Effector memory CD8-positive, alpha-beta T cell (primary cell): ENCODE data around the gene PLAAT2.
"Not testable (repeated sequence)": the region's sequence is repeated elsewhere in the genome, so short reads cannot be mapped to it uniquely, and the experiment has no call there.

Source experiments
- ATAC-seq: fragments of 150-1000 bp; cut with Tn5 transposase; replicated peaks from 2 replicates; pipeline ENCODE4 v1.10.0; 2021; ENCODE audit warnings: mild to moderate bottlenecking, moderate library complexity
- DNase-seq, 3 experiments: peaks; one replicate each; pipeline ENCODE4 v3.0.0; 2021
- H3K27ac Mint-ChIP-seq, 2 donors: one replicate each; pipeline ENCODE4 v1.8.0; 2022; ENCODE audit warnings: mild to moderate bottlenecking in 2 of 2, mixed read lengths in 2 of 2, moderate library complexity in 2 of 2
- H3K27me3 Mint-ChIP-seq, 2 donors: one replicate each; pipeline ENCODE4 v1.8.0; 2022; ENCODE audit warnings: mixed read lengths in 2 of 2
- H3K36me3 Mint-ChIP-seq: one replicate; pipeline ENCODE4 v1.8.0; 2022; ENCODE audit warnings: mild to moderate bottlenecking, moderate library complexity, mixed read lengths; ENCODE audit not compliant: insufficient read depth
- H3K4me1 Mint-ChIP-seq, 2 donors: one replicate each; pipeline ENCODE4 v1.8.0; 2022; ENCODE audit warnings: low read depth in 2 of 2, mixed read lengths in 2 of 2
- H3K4me3 Mint-ChIP-seq, 2 donors: one replicate each; pipeline ENCODE4 v1.8.0; 2022; ENCODE audit warnings: mild to moderate bottlenecking in 2 of 2, mixed read lengths in 2 of 2, moderate library complexity in 2 of 2
- H3K9me3 Mint-ChIP-seq, 2 donors: one replicate each; pipeline ENCODE4 v1.8.0; 2022; ENCODE audit warnings: mixed read lengths in 2 of 2
- total RNA-seq, 9 experiments: gene quantifications; one replicate each; lab custom pipeline; 2026; lab: John Stamatoyannopoulos, UW

Gene PLAAT2
- 0 to 3.4 (median 0) reads per million in 9 experiments for total RNA-seq

- Mint-ChIP-seq H3K4me3 (no peak within 1 kb of the TSS), H3K27me3 (no peaks in the 10 kb centered on the region), H3K9me3 (no peaks in the 10 kb centered on the region), H3K4me1 (peaks cover 42 to 45% of the 10 kb centered on the region in 2 donors), H3K27ac (peak within 1 kb of the TSS; percentile 84 to 100), H3K36me3 (peaks cover 5% of the 10 kb centered on the region)
- ATAC-seq (no peak), DNase-seq (no peak)
These were observed at the start of gene PLAAT2 for GRCh38 chr11:63563201-63564055. Gene PLAAT2 (minus strand): TSS chr11:63563379. CDS start chr11:63563324, 55 bp downstream.

- no peak for DNase-seq
- Mint-ChIP-seq H3K27ac (peak overlapping the region; percentile 96 to 97), H3K27me3 (no peaks in the 10 kb centered on the region), H3K9me3 (no peaks in the 10 kb centered on the region), H3K36me3 (peaks cover 16% of the 10 kb centered on the region), H3K4me3 (no peak overlapping the region), H3K4me1 (peaks cover 25 to 34% of the 10 kb centered on the region in 2 donors)
- ATAC-seq: no peak
These were observed 49.0 kb upstream of the PLAAT2 start for GRCh38 chr11:63612181-63612580.

DNA sequence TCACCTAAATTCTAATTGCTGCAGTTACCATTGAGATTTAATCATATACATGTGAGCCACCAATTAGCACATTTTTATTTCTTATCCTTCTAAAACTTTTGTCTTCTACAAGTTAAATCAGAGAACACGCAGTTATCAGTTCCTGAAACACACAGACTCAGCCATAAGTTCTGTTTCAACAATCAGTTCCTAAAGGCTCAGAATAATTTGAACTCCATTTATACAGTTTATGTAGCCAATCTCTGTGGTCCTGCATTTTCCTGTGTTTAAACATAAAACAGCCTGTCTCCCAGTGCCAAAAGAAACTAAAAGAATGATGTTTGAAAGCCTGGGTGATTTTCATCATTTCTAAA, 48.2 kb upstream of the PLAAT2 start:
- no peaks in the 10 kb centered on the region for H3K27me3 Mint-ChIP-seq
- peaks cover 27 to 34% of the 10 kb centered on the region in 2 donors for H3K4me1 Mint-ChIP-seq
- H3K27ac Mint-ChIP-seq: peak overlapping the region in 1 of 2 donors; percentile 96
- ATAC-seq (no peak), DNase-seq (no peak)
- peaks cover 23% of the 10 kb centered on the region for H3K36me3 Mint-ChIP-seq
- no peak overlapping the region for H3K4me3 Mint-ChIP-seq
- H3K9me3 Mint-ChIP-seq: no peaks in the 10 kb centered on the region

DNA sequence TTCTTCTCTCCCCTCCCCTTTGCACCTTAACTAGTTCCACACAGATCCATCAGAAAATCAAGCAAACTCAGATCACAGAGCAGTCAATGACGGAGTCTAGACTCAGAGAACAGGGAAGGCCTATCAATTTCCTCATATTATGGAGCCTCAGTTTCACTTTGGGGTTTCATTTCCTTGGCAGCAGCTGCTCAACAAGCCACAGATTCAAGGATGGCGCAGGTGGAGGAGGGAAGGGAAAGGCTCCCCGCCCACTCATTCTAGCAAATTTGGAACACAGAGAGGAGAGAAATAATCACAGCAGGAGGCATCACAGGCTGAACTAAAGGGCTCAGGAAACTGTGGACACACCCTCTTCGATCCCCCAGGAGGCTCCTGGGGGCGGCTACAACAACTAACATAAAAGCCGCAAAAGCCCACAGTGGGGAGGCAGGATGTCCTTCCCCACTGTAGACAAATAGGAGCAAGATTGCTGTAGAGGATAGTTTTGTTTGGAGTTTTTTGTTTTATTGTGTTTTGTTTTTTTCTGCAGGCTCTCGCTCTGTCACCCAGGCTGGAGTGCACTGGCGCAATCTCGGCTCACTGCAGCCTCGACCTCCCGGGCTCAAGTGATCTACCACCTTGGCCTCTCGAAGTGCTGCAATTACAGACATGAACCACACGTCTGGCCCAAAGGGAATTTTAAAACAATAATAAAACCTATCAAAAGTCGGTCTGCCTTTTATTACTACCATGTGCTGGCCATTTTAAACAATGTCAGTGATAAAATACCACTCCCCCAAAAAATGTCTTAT, 47.6 kb upstream of the PLAAT2 start:
- DNase-seq: no peak

GRCh38 chr11:63609971-63610580, 46.9 kb upstream of the PLAAT2 start:
- Mint-ChIP-seq H3K4me1 (peaks cover 27 to 34% of the 10 kb centered on the region in 2 donors), H3K27me3 (no peaks in the 10 kb centered on the region), H3K9me3 (no peaks in the 10 kb centered on the region), H3K36me3 (peaks cover 29% of the 10 kb centered on the region), H3K27ac (peak overlapping the region; percentile 63 to 83), H3K4me3 (no peak overlapping the region)
- ATAC-seq: no peak
- no peak for DNase-seq

More for the DNA sequence above, 47.6 kb upstream of the PLAAT2 start:
- no peak for ATAC-seq
- Mint-ChIP-seq H3K4me3 (no peak overlapping the region), H3K4me1 (peaks cover 27 to 34% of the 10 kb centered on the region in 2 donors), H3K27ac (peak overlapping the region; percentile 6 to 96), H3K9me3 (no peaks in the 10 kb centered on the region), H3K27me3 (no peaks in the 10 kb centered on the region), H3K36me3 (peaks cover 25% of the 10 kb centered on the region)

- no peak for ATAC-seq
- peak overlapping the region; percentile 63 to 83 for H3K27ac Mint-ChIP-seq
These were observed 46.4 kb upstream of the PLAAT2 start for GRCh38 chr11:63609536-63609935.

DNA sequence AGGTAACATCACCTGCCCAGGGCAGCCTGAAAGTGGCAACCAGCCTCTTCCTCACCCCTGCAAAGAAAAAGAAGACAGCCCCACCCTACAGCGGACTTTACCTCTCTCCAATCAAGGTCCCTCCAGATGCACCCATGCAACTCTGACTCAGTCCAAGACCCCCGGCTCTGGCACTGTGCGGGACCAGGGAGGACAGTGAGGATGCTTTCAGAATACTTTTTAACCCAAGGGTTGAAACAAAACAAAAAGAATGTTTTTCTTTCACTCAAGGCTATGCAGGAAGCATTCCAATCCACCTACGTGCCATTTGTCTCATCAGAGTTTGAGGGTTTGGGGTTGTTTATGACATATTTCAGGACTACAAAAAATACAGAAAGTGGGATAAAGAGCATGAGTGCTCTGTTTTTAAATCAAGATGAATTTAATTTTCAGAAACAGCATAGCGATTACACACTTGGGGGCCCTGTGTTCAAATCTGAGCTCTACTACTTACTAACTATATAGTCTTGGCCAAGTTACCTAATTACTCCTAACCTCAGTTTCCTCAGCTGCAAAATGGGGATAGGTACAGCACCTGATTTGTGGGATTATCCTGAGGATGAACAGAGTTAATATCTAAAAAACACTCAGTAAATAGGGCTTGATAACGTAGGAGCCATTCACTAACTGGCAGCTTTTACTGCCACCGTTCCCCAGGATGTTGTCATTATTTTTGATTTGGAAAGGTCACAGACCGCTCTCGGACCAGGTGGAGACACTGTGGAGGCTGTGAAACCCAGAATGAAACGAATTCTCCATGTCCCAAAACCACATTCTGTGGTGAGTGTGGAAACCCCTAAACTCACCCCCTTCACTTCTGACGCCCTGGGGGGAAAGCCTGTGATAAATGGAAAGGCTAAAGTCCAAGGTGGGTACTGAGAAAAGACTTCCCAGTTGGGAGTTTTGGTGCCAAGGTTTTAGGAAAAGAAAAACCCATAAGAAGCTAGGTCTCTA, 45.5 kb upstream of the PLAAT2 start:
- H3K27me3 Mint-ChIP-seq: no peaks in the 10 kb centered on the region
- H3K4me1 Mint-ChIP-seq: peaks cover 19 to 34% of the 10 kb centered on the region in 2 donors
- peak overlapping the region; percentile 63 to 83 for H3K27ac Mint-ChIP-seq
- H3K4me3 Mint-ChIP-seq: no peak overlapping the region
- ATAC-seq: no peak
- no peak for DNase-seq
- H3K9me3 Mint-ChIP-seq: no peaks in the 10 kb centered on the region
- peaks cover 21% of the 10 kb centered on the region for H3K36me3 Mint-ChIP-seq

More at GRCh38 chr11:63609536-63609935, 46.4 kb upstream of the PLAAT2 start:
- H3K4me1 Mint-ChIP-seq: peaks cover 25 to 34% of the 10 kb centered on the region in 2 donors
- DNase-seq: no peak
- H3K4me3 Mint-ChIP-seq: no peak overlapping the region
- no peaks in the 10 kb centered on the region for H3K9me3 Mint-ChIP-seq
- H3K36me3 Mint-ChIP-seq: peaks cover 28% of the 10 kb centered on the region
- H3K27me3 Mint-ChIP-seq: no peaks in the 10 kb centered on the region

- no peak for ATAC-seq
- H3K27me3 Mint-ChIP-seq: no peaks in the 10 kb centered on the region
- H3K4me1 Mint-ChIP-seq: peaks cover 8 to 17% of the 10 kb centered on the region in 2 donors
- no peaks in the 10 kb centered on the region for H3K9me3 Mint-ChIP-seq
- H3K36me3 Mint-ChIP-seq: peaks cover 13% of the 10 kb centered on the region
- peak overlapping the region in 1 of 2 donors; percentile 71 for H3K27ac Mint-ChIP-seq
- DNase-seq: no peak
- no peak overlapping the region for H3K4me3 Mint-ChIP-seq
These were observed 40.0 kb upstream of the PLAAT2 start for GRCh38 chr11:63603180-63603518.

GRCh38 chr11:63602290-63603179, 39.4 kb upstream of the PLAAT2 start:
- peak overlapping the region; percentile 16 to 71 for H3K27ac Mint-ChIP-seq
- ATAC-seq, H3K27me3 Mint-ChIP-seq: not testable (repeated sequence)

DNA sequence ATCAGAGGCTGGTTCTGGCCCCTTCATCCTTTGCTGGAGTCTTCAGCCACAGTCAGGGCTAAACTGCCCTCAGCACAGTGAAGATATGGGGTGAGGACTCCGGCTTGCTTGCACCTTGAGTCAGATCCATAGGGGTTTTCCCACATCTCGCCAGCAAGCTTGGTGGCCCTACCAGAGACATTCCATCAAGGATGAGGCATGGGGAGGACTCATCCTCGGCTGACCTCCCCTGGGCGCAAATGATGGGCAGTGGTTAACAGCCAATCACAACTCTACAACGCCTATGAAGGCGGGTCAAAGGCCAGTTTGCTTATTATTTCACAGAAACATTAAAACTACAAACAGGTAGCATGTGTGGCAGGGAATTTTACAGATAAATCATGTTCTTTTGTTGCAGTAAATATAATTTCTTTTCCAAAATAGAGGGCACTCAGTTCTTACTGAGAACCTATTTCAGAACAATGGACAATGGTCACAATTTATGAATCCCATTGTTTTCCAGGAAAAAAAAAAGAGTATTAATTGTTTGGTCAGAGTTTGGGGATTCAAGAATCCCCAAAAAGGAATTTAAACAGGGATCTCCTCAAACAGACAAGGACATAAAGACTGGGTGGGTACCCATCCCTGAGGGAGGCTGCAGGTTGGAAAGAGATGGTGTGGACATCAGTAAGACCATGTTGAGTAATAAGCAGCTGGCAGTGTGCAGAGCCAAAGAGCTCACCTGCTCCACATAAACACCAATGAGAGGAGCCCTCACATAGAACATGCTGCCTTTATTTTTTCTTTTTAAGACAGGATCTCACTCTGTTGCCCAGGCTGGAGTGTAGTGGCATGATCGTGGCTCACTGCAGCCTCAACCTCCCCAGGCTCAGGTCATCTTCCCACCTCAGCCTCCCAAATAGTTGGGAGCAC, 36.3 kb upstream of the PLAAT2 start:
- H3K36me3 Mint-ChIP-seq: peaks cover 21% of the 10 kb centered on the region
- H3K9me3 Mint-ChIP-seq: no peaks in the 10 kb centered on the region
- ATAC-seq: no peak
- H3K27ac Mint-ChIP-seq: peak overlapping the region; percentile 32 to 33
- H3K4me1 Mint-ChIP-seq: peaks cover 4 to 14% of the 10 kb centered on the region in 2 donors
- no peak overlapping the region for H3K4me3 Mint-ChIP-seq
- H3K27me3 Mint-ChIP-seq: no peaks in the 10 kb centered on the region
- DNase-seq: no peak

More at GRCh38 chr11:63602290-63603179, 39.4 kb upstream of the PLAAT2 start:
- DNase-seq, H3K9me3 Mint-ChIP-seq, H3K4me3 Mint-ChIP-seq: not testable (repeated sequence)
- Mint-ChIP-seq H3K4me1 (peaks cover 8 to 16% of the 10 kb centered on the region in 2 donors), H3K36me3 (peaks cover 13% of the 10 kb centered on the region)

GRCh38 chr11:63598556-63598955, 35.4 kb upstream of the PLAAT2 start:
- peak overlapping the region in 1 of 2 donors; percentile 33 for H3K27ac Mint-ChIP-seq
- H3K4me1 Mint-ChIP-seq: peaks cover 8 to 18% of the 10 kb centered on the region in 2 donors
- peaks cover 23% of the 10 kb centered on the region for H3K36me3 Mint-ChIP-seq
- no peaks in the 10 kb centered on the region for H3K27me3 Mint-ChIP-seq
- no peak for DNase-seq
- H3K4me3 Mint-ChIP-seq: no peak overlapping the region
- H3K9me3 Mint-ChIP-seq: no peaks in the 10 kb centered on the region
- no peak for ATAC-seq
